Stimulated activated naive CD8-positive, alpha-beta T cell treated with anti-CD3 and anti-CD28 coated beads, Interleukin-15, Interleukin-2, amounts not matched to agents 100 ng/mL and 50 ng/mL, for 24 hours (primary cell): ENCODE results near the gene ATP11A.
"Not testable (repeated sequence)": the region's sequence is repeated elsewhere in the genome, so short reads cannot be mapped to it uniquely, and the experiment has no call there.

Source experiments
- H3K27ac Mint-ChIP-seq: one replicate; pipeline ENCODE4 v1.8.0; 2021; ENCODE audit warnings: mild to moderate bottlenecking, mixed read lengths
- H3K27me3 Mint-ChIP-seq: one replicate; pipeline ENCODE4 v1.8.0; 2021; ENCODE audit warnings: mixed read lengths
- H3K36me3 Mint-ChIP-seq: one replicate; pipeline ENCODE4 v1.8.0; 2021; ENCODE audit warnings: low read depth, mixed read lengths
- H3K4me1 Mint-ChIP-seq: one replicate; pipeline ENCODE4 v1.8.0; 2021; ENCODE audit warnings: low read depth, mixed read lengths
- H3K4me3 Mint-ChIP-seq: one replicate; pipeline ENCODE4 v1.8.0; 2021; ENCODE audit warnings: mild to moderate bottlenecking, mixed read lengths
- H3K9me3 Mint-ChIP-seq: one replicate; pipeline ENCODE4 v1.8.0; 2021; ENCODE audit warnings: mixed read lengths

ATP11A gene

DNA sequence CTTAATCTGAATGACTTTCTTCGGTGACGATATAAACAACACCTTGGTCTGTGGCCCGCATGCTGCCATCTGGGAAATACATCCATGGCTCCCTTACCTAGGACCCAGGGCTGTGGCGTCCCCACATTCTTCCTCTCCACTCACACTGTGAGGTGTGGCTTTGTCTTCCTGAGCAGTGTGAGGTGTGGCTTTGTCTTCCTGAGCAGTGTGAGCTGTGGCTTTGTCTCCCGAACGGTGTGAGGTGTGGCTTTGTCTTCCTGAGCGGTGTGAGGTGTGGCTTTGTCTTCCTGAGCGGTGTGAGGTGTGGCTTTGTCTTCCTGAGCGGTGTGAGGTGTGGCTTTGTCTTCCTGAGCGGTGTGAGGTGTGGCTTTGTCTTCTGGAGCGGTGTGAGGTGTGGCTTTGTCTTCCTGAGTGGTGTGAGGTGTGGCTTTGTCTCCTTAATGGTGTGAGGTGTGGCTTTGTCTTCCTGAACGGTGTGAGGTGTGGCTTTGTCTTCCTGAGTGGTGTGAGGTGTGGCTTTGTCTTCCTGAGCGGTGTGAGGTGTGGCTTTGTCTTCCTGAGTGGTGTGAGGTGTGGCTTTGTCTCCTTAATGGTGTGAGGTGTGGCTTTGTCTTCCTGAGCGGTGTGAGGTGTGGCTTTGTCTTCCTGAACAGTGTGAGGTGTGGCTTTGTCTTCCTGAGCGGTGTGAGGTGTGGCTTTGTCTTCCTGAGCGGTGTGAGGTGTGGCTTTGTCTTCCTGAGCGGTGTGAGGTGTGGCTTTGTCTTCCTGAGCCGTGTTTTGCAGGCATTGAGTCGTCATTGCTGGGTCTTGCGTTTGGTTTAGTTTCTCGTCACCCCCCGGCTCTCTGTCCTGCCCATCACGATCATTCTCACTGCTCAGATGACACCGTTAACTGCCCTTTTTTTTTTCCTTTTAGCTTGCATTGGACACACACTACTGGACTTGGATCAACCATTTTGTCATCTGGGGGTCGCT is 183.1 kb downstream of the ATP11A start:
- H3K27me3 Mint-ChIP-seq, H3K9me3 Mint-ChIP-seq: not testable (repeated sequence)
- Mint-ChIP-seq H3K27ac (peak overlapping the region; percentile 83), H3K4me1 (peaks cover 24% of the 10 kb centered on the region), H3K36me3 (peaks cover 19% of the 10 kb centered on the region), H3K4me3 (peak overlapping the region; percentile 61)

DNA sequence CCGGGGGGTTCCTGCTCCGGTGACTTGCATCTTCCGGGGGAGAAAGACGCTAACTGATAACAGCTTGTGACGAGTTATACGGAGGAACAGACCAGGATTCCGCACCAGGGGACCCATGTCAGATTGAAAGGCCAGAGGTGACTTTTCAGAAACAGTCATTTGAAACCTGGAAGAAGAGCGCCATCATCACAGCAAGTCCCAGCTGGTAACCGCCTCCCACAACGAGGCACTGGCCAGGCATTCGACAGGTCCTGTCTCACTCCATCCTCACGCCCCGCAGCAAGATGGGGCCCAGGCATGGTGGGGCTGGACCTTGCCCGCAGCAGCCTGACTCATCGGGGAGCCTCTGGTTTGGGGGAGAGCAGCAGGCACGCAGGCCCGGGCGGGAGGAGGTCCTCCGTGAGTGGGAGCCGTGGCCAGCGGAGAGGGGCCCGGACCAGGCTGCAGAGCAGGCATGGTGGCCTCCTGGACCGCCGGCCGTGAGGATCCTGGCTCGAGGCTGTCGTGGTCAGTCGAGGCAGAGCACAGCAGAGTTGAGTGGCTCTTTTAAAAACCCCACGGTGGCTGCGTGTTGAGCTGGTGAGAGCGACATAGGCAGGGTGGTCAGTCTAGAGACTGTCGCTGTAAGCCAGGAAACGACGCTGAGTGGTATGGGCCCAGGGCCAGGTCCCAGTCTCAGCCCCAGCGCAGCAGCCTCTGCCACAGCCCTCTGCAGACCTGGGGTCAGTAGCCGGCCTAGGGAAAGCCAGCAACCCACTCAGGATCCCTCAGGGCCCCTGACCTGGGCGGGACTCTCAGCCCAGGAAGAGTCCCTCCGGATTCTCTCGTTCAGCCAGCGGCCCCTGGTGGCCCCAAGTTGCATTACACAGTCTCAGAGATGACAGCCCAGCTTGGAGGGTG is 184.3 kb downstream of the ATP11A start:
- Mint-ChIP-seq H3K4me1 (peaks cover 24% of the 10 kb centered on the region), H3K27me3 (no peaks in the 10 kb centered on the region), H3K4me3 (peak overlapping the region; percentile 61), H3K27ac (peak overlapping the region; percentile 83), H3K36me3 (peaks cover 25% of the 10 kb centered on the region), H3K9me3 (no peaks in the 10 kb centered on the region)

DNA sequence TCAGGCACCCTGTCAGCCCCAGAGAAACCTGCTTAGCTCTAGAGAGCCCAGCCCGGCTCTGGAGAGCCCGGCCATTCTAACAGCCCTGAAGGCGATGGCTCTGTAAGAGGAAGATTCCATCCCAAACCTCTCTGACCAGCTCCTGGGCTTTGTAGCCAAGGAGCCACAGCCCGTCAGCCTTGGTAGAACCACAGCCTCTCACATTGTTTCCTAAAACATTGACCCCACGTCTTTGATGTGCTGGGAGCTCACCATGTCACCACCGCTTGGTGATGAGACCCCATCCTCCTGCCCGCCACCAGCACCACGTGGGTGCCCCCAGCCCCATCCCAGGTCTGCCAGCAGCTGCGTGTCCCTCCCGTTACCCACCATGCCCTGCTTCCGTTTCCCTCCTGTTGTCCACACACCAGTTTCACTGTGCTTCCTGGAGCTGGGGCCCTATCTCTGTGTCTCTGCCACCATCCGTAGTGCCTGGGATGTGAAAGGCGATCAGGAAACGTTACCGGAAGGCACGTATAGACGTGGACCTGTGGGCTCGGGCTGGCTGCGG is 185.0 kb downstream of the ATP11A start:
- peaks cover 24% of the 10 kb centered on the region for H3K4me1 Mint-ChIP-seq
- H3K9me3 Mint-ChIP-seq = no peaks in the 10 kb centered on the region
- H3K27me3 Mint-ChIP-seq = no peaks in the 10 kb centered on the region
- H3K36me3 Mint-ChIP-seq = peaks cover 25% of the 10 kb centered on the region
- H3K4me3 Mint-ChIP-seq = no peak overlapping the region
- no peak overlapping the region for H3K27ac Mint-ChIP-seq

DNA sequence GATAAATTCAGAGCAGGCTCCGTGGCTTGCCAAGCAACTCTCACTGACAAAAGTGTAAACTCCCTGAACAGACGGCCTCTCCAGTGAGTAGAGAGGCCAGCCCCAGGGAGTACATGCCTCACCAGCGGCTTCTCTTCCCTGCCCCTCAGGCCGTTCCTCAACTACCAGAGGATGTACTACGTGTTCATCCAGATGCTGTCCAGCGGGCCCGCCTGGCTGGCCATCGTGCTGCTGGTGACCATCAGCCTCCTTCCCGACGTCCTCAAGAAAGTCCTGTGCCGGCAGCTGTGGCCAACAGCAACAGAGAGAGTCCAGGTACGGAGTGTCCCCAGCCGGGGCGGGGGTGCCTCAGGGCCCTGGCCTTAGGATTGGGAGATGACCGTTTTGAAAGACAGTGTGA is 185.8 kb downstream of the ATP11A start:
- Mint-ChIP-seq H3K4me1 (peaks cover 24% of the 10 kb centered on the region), H3K27ac (no peak overlapping the region), H3K9me3 (no peaks in the 10 kb centered on the region), H3K27me3 (no peaks in the 10 kb centered on the region), H3K36me3 (peaks cover 25% of the 10 kb centered on the region), H3K4me3 (no peak overlapping the region)

DNA sequence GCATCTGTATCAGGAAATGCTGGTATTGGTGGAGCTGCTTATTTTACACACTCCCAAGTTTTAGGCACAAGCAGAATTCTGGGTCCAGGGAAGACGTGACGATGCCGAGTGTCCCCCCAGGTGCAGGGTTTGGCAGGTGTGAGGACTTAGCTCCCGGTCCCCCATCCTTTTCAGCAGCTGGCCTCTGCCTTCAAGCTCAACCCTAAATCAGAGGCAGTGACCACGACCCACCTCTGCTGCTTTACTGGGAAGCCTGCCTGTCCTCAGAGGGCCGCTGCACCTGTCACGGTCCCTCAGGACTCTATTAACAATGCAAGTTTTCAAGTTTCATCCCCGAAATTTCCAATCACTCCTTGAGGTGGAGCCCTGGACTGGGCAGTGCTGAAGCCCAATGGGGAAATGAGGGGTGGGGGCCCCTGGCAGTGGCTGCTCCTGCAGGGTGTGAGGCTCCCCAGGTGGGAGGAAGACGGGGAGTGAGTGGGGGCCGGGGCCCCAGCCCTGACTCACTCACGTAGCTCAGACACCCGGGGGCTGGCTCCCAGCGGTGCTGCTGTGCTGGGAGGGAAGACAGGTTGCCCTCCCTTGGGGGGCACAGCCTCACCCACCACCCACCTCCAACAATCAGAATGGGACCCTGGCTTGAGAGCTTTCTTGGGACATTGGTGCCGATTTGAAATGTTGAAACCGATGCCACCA is 186.6 kb downstream of the ATP11A start:
- Mint-ChIP-seq H3K4me3 (no peak overlapping the region), H3K27ac (no peak overlapping the region)

DNA sequence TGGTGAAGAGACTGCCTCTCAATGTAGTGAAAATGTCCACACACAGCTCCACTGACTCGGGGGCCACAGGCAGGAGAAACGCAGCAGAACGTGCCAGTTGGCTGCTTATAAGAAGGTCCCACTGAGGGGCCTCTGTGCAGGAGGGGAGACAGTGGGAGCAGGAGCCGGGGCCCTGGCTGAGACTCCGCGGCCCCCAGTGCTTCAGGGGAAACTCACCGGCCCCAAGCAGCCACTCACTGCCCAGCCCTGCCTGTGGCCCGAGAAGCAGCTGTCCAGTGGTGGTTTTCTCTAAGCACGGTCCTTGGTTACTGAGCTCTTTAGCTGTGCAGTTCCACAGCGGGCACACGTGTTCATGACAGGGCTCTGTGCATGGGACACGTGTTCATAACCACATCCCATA is 187.2 kb downstream of the ATP11A start:
- Mint-ChIP-seq H3K4me1 (peaks cover 19% of the 10 kb centered on the region), H3K27me3 (no peaks in the 10 kb centered on the region), H3K4me3 (no peak overlapping the region), H3K36me3 (peaks cover 25% of the 10 kb centered on the region), H3K9me3 (no peaks in the 10 kb centered on the region), H3K27ac (no peak overlapping the region)

More for the DNA sequence above, 186.6 kb downstream of the ATP11A start:
- no peaks in the 10 kb centered on the region for H3K9me3 Mint-ChIP-seq
- H3K4me1 Mint-ChIP-seq = peaks cover 19% of the 10 kb centered on the region
- H3K36me3 Mint-ChIP-seq = peaks cover 25% of the 10 kb centered on the region
- no peaks in the 10 kb centered on the region for H3K27me3 Mint-ChIP-seq

DNA sequence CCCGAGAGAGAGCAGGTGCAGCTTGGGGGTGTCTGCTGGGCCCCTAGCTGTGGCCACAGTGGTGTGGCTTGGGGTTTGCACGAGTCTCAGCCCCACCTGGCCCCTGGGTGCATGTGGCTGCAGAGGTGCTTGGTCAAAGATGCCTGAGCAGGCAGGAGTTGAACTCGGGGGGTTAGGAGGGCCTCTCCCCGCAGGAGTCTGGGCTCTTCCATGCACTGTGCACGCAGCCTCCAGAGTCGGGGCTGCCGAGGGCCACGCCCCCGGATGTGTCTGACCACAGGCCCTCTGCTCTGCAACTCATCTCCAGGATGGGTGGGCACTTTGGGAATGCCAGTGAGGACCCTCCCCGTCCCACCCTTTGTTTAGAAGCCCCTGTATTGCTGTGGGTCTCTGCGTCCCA is 187.7 kb downstream of the ATP11A start:
- Mint-ChIP-seq H3K27me3 (no peaks in the 10 kb centered on the region), H3K9me3 (no peaks in the 10 kb centered on the region), H3K36me3 (peaks cover 25% of the 10 kb centered on the region), H3K27ac (no peak overlapping the region), H3K4me1 (peaks cover 18% of the 10 kb centered on the region), H3K4me3 (no peak overlapping the region)

DNA sequence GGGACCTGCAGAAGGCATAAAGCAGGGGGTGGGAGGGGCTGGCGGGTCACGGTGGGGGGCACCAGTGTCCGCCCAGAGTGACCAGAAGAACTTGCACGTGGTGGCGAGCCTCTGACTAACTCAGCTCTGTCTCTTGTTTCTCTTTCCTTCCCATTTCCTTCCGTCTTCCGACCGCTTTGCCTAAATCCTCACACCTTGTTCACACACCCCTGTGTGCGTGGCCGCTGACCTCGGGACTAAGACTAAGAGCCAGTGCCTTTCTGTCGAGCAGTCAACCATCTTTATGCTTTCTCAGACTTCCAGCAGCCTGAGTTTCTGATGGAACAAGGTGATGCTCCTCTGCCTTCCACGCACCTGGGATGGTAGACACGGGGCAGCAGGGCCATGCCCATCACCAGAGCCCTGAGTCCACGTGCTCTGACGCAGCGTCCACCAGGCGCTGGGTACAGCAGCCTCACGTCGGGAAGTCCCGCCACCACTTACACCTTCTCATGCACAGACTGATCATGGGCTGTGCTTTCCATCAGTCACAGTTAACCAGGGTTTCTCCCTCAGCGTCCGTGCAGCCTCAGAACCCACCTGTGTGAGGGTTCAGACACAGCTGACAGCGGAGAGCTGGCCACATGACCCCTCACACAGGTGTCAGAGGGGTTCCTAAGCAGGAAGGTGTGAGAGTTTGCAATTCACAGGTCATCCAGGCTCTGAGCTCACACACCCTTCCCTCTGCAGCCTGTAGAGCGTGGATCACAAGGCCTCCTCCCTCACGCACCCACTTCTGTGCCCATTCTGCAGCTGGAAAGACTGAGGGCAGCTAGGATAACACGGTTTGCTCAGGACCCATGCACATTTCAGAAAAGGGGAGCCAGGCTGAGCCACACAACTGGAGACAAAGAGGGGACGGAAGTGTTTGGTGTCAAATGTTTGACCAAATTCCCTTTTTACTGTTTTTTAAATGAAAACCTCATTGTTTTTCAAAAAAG is 188.4 kb downstream of the ATP11A start:
- H3K4me1 Mint-ChIP-seq = peaks cover 11% of the 10 kb centered on the region
- no peak overlapping the region for H3K4me3 Mint-ChIP-seq
- no peaks in the 10 kb centered on the region for H3K9me3 Mint-ChIP-seq
- H3K27me3 Mint-ChIP-seq = no peaks in the 10 kb centered on the region
- peaks cover 23% of the 10 kb centered on the region for H3K36me3 Mint-ChIP-seq
- H3K27ac Mint-ChIP-seq = no peak overlapping the region

DNA sequence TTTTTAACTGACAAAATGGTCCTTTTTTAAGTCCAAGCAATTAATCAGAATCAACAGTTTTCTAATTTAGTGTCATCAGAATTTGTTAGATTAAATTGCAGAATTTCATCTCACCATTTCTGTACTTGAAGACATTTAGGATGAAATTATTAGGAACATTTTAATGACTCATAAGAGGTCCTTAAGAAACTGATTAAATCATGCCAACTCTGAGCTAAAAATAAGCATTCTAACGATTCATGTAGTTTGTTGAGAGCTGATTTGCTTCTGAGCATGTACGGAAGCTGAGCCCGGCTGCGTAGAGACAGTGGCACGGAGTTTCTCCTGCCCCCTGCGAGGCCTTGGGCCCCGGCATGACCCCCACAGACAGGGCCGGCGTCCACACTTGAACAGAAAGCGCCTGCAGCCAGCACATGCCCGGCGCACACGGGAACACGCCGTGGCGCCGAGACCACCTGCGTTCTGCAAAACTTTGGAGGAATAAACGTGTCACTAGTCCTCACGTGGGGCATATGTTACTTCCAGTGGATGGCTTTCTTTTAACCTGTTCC is 189.5 kb downstream of the ATP11A start:
- no peak overlapping the region for H3K27ac Mint-ChIP-seq
- peaks cover 4% of the 10 kb centered on the region for H3K4me1 Mint-ChIP-seq
- no peak overlapping the region for H3K4me3 Mint-ChIP-seq
- H3K27me3 Mint-ChIP-seq = no peaks in the 10 kb centered on the region
- H3K9me3 Mint-ChIP-seq = no peaks in the 10 kb centered on the region
- H3K36me3 Mint-ChIP-seq = peaks cover 18% of the 10 kb centered on the region

DNA sequence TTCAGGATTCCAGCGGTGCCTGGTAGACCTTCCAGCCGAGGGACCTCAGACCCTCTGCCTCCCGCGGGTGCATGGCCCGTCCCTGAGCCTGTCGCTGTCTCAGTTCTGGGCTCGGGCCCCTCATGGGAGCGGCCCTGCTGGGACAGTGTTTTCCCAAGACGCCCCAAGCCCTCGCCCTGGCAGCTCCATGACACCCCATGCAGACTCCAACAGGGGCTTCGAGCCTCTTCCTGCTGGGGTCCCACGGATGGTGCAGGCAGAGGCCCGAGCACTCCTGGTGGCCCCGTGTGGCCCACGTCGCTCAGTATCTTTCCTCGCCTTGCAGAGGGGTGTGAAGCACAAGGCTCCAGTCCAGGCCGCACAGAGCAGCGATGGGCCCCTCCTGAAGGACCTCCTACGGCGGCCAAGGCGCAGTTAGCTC is 190.4 kb downstream of the ATP11A start:
- Mint-ChIP-seq H3K4me3 (no peak overlapping the region), H3K9me3 (no peaks in the 10 kb centered on the region), H3K27me3 (no peaks in the 10 kb centered on the region), H3K36me3 (peaks cover 18% of the 10 kb centered on the region), H3K4me1 (peaks cover 2% of the 10 kb centered on the region), H3K27ac (no peak overlapping the region)

DNA sequence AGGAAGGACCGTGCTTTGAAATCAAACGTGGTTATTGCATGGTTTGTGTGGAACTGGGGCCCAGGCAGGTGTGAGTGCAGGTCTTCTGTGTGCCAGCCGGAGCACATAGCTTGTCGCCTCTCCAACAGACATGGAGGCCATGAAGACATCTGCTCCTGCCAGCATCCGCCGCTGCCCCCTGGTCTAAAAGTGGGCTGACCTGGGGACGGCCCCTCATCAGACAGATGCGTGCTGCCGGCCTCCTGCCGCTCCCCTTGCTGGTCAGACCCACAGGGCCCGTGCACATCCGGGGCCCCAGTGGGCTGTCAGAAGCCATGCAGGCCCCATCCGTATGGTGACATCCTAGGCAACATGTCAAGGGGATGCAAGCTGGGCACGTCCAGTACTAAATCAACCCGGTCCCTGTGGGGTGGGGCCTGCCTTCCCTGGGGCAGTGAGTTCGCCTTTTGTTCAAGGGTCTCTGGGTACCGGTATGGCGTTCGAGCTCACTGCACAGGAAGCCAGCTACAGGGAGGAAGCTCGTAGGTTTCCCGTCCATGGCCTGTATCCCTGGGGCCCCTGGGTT is 191.2 kb downstream of the ATP11A start:
- H3K4me3 Mint-ChIP-seq = no peak overlapping the region
- peaks cover 15% of the 10 kb centered on the region for H3K36me3 Mint-ChIP-seq
- no peak overlapping the region for H3K27ac Mint-ChIP-seq
- H3K9me3 Mint-ChIP-seq = no peaks in the 10 kb centered on the region
- no peaks in the 10 kb centered on the region for H3K4me1 Mint-ChIP-seq
- no peaks in the 10 kb centered on the region for H3K27me3 Mint-ChIP-seq

DNA sequence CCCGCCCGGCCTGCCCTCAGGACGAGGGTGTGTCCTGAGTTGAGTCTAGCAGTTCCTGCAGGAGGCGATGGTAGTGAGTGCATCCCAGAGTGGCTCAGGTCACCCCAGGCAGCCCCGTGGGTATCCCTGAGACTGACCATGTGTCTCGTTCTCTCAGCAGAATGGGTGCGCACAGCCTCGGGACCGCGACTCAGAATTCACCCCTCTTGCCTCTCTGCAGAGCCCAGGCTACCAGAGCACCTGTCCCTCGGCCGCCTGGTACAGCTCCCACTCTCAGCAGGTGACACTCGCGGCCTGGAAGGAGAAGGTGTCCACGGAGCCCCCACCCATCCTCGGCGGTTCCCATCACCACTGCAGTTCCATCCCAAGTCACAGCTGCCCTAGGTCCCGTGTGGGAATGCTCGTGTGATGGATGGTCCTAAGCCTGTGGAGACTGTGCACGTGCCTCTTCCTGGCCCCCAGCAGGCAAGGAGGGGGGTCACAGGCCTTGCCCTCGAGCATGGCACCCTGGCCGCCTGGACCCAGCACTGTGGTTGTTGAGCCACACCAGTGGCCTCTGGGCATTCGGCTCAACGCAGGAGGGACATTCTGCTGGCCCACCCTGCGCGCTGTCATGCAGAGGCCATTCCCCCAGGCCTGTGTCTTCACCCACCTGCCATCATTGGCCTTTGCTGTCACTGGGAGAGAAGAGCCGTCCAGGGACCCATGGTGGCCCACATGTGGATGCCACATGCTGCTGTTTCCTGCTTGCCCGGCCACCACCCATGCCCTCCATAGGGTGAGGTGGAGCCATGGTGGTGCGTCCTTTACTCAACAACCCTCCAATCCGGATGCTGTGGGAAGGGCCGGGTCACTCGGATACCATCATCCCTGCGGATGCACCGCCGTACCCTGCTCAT is 192.1 kb downstream of the ATP11A start:
- Mint-ChIP-seq H3K27ac (no peak overlapping the region), H3K36me3 (peaks cover 12% of the 10 kb centered on the region), H3K4me1 (no peaks in the 10 kb centered on the region), H3K4me3 (no peak overlapping the region), H3K9me3 (no peaks in the 10 kb centered on the region), H3K27me3 (no peaks in the 10 kb centered on the region)
